Measurements from ENCODE around the gene HHIPL2.

The HHIPL2 gene

GRCh38 chr1:222557574-222557973 is 9.7 kb upstream of the HHIPL2 start:
- in situ Hi-C loops (cut with HindIII; ENCODE audit: low pct_unique_long_range_greater_than_20kb, low sequenced_read_pairs): no loop called here
- no peak for DNase-seq (ENCODE audit: low read depth in 1 of 2, low spot score in 1 of 2)
- TF ChIP-seq JUND (IDR thresholded peaks at IDR 0.05; ENCODE audit: low read depth): no peak

GRCh38 chr1:222557148-222557547 is 9.2 kb upstream of the HHIPL2 start:
- no peak for DNase-seq (ENCODE audit: low read depth in 1 of 2, low spot score in 1 of 2)
- TF ChIP-seq JUND (IDR thresholded peaks at IDR 0.05; ENCODE audit: low read depth): no peak
- in situ Hi-C loops (cut with HindIII; ENCODE audit: low pct_unique_long_range_greater_than_20kb, low sequenced_read_pairs): no loop called here

DNA sequence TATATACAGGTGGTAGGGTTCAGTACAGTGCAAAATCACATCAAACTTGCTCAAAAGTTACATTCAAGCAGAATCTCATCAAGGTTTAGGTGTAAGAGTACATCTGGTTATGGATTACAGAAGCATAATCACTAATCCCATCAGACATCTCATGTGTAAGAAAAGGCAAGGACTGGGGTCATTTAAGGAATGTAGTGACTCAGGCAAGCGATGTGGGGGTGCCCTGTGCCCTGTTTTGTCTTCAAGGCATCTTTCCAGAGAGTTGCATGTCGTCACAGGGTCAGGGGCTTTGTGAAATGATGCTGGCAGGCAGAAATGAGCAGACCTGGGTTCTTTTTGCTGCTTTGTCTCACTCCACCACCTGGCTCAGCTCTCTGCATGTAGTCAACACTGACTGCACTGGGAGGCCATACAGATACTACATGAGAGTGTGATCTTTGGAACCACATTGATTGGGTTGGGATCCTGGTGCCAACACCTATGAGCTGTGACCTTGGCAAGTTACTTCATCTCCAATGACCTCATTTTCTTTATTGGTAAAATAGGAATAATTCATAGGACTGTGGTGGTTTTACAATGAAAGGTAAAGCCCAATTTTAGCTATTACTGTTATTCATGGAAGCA is 8.2 kb upstream of the HHIPL2 start:
- DNase-seq (ENCODE audit: low read depth in 1 of 2, low spot score in 1 of 2): no peak
- in situ Hi-C loops (cut with HindIII; ENCODE audit: low pct_unique_long_range_greater_than_20kb, low sequenced_read_pairs): no loop called here
- TF ChIP-seq JUND (IDR thresholded peaks at IDR 0.05; ENCODE audit: low read depth): no peak

DNA sequence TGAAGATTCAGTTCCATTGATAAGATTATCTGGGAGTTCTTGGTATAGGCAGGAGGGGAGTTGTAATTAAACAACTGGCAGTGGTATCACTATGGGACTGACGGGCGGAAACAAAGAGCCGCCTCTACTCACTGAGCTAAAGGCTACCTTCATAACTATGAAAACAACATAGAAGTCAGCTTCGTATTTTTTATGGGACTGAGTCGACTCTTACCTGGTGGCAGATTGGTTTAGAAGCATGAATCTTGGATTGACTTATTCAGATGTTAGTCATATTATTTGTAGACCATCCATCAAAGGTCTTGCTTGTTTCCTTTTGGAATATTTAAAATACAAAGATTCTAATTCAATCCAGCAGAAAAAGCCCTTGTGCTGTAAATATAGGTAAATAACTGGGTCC is 6.3 kb upstream of the HHIPL2 start:
- TF ChIP-seq JUND (IDR thresholded peaks at IDR 0.05; ENCODE audit: low read depth): no peak
- in situ Hi-C loops (cut with HindIII; ENCODE audit: low pct_unique_long_range_greater_than_20kb, low sequenced_read_pairs): no loop called here
- no peak for DNase-seq (ENCODE audit: low read depth in 1 of 2, low spot score in 1 of 2)

DNA sequence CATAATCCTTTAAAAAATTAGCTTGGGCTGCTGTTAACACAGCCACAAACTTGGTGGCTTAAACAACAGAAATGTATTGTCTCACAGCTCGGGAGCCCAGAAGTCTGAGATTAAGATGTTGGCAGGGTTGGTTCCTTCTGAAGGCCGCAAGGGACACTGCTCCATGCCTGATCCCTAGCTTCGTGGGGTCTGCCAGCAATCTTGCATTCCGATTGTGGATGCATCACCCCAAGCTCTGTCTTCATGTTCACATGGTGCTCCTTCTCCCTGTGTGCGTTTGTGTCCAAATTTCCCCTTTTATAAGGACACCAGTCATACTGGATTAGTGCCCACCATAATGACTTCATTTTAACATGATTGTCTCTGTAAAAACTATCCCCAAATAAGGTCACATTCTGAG is 5.0 kb upstream of the HHIPL2 start:
- in situ Hi-C loops (cut with HindIII; ENCODE audit: low pct_unique_long_range_greater_than_20kb, low sequenced_read_pairs): no loop called here
- TF ChIP-seq JUND (IDR thresholded peaks at IDR 0.05; ENCODE audit: low read depth): no peak
- DNase-seq (ENCODE audit: low read depth in 1 of 2, low spot score in 1 of 2): no peak

GRCh38 chr1:222547260-222547614 is 667 bp downstream of the HHIPL2 start:
- in situ Hi-C loops (cut with HindIII; ENCODE audit: low pct_unique_long_range_greater_than_20kb, low sequenced_read_pairs): no loop called here
- no peak for DNase-seq (ENCODE audit: low read depth in 1 of 2, low spot score in 1 of 2)
- TF ChIP-seq JUND (IDR thresholded peaks at IDR 0.05; ENCODE audit: low read depth): no peak

DNA sequence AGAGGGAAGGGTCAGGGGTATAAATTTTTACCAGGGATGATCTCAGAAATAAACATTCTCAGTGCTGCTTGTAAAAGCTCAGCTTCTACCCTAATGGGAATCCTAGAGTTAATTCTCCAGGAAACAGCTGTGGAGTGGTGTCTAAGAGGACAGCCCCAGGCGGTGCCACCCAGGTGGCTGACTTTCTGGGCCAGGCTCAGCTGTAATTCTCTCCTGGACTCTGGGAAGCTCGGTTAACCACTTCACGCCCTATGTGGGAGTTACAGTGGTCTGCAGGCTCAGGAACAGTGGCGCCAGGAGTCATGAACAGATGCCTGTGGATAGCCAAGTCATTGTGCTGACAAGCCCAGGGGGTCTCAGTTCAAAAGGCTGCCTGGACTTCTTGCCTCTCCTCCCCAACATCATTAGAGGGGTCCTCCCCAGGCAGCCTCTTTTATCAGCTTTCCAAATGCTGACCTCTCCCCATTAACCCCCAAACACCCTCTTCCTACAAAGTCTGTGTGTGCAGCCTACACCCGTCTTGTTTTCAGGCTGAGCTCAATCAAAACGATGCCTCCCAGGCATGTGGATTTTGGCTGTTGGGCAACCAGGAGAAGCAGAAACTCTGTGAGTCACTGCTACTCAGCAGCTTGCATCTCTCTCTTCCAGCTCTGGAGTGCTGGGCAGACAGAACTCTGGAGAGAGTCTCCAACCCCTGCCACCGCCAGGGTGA is 1.2 kb downstream of the HHIPL2 start:
- no peak for TF ChIP-seq JUND (IDR thresholded peaks at IDR 0.05; ENCODE audit: low read depth)
- in situ Hi-C loops (cut with HindIII; ENCODE audit: low pct_unique_long_range_greater_than_20kb, low sequenced_read_pairs): no loop called here

GRCh38 chr1:222546091-222546490 is 1.8 kb downstream of the HHIPL2 start:
- DNase-seq (ENCODE audit: low read depth in 1 of 2, low spot score in 1 of 2): no peak
- in situ Hi-C loops (cut with HindIII; ENCODE audit: low pct_unique_long_range_greater_than_20kb, low sequenced_read_pairs): no loop called here
- no peak for TF ChIP-seq JUND (IDR thresholded peaks at IDR 0.05; ENCODE audit: low read depth)

More for the DNA sequence above, 1.2 kb downstream of the HHIPL2 start:
- DNase-seq (ENCODE audit: low read depth in 1 of 2, low spot score in 1 of 2): peak in 1 of 2 experiments; percentile 59

DNA sequence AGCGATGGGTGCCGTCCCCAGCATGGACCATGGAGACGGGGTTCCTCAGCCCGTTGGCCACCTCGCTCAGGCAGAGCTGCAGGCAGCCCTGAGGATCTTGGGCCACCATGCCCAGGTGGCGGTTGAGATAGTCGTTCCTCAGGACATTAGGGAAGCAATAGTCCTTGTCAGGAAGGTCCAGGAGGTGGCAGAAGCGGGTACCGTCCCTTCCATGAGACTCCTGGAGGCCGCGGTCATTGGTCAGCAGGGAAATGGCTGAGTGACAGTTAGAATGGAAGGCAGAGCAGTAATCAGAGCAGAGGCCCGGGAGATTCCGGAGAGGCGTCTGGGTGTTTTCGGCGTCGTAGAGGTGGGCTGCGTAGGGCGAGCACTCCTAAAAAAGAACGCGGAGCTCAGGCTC is 4.1 kb downstream of the HHIPL2 start:
- TF ChIP-seq JUND (IDR thresholded peaks at IDR 0.05; ENCODE audit: low read depth): no peak
- in situ Hi-C loops (cut with HindIII; ENCODE audit: low pct_unique_long_range_greater_than_20kb, low sequenced_read_pairs): no loop called here

GRCh38 chr1:222540598-222540995 is 7.3 kb downstream of the HHIPL2 start:
- TF ChIP-seq JUND (IDR thresholded peaks at IDR 0.05; ENCODE audit: low read depth): no peak
- no peak for DNase-seq (ENCODE audit: low read depth in 1 of 2, low spot score in 1 of 2)
- in situ Hi-C loops (cut with HindIII; ENCODE audit: low pct_unique_long_range_greater_than_20kb, low sequenced_read_pairs): no loop called here

More for the DNA sequence above, 4.1 kb downstream of the HHIPL2 start:
- peak in 1 of 2 experiments; percentile 40 for DNase-seq (ENCODE audit: low read depth in 1 of 2, low spot score in 1 of 2)

- in situ Hi-C loops (cut with HindIII; ENCODE audit: low pct_unique_long_range_greater_than_20kb, low sequenced_read_pairs): no loop called here
- DNase-seq (ENCODE audit: low read depth in 1 of 2, low spot score in 1 of 2): no peak
- no peak for TF ChIP-seq JUND (IDR thresholded peaks at IDR 0.05; ENCODE audit: low read depth)
Measured at GRCh38 chr1:222539951-222540597, 7.8 kb downstream of the HHIPL2 start.

GRCh38 chr1:222535455-222535854 is 12.4 kb downstream of the HHIPL2 start:
- in situ Hi-C loops (cut with HindIII; ENCODE audit: low pct_unique_long_range_greater_than_20kb, low sequenced_read_pairs): no loop called here
- DNase-seq (ENCODE audit: low read depth in 1 of 2, low spot score in 1 of 2): no peak
- TF ChIP-seq JUND (IDR thresholded peaks at IDR 0.05; ENCODE audit: low read depth): no peak

GRCh38 chr1:222530852-222531251 is 17.1 kb downstream of the HHIPL2 start:
- DNase-seq (ENCODE audit: low read depth in 1 of 2, low spot score in 1 of 2): no peak

More at GRCh38 chr1:222530852-222531251, 17.1 kb downstream of the HHIPL2 start:
- in situ Hi-C loops (cut with HindIII; ENCODE audit: low pct_unique_long_range_greater_than_20kb, low sequenced_read_pairs): no loop called here
- no peak for TF ChIP-seq JUND (IDR thresholded peaks at IDR 0.05; ENCODE audit: low read depth)

All from T47D (cell line).